Measurements from ENCODE around the gene QPCT.
"Not testable (repeated sequence)": the region's sequence is repeated elsewhere in the genome, so short reads cannot be mapped to it uniquely, and the experiment has no call there.

QPCT gene

GRCh38 chr2:37361994-37362698 is 17.7 kb downstream of the QPCT start:
- DNase-seq = no peak

DNA sequence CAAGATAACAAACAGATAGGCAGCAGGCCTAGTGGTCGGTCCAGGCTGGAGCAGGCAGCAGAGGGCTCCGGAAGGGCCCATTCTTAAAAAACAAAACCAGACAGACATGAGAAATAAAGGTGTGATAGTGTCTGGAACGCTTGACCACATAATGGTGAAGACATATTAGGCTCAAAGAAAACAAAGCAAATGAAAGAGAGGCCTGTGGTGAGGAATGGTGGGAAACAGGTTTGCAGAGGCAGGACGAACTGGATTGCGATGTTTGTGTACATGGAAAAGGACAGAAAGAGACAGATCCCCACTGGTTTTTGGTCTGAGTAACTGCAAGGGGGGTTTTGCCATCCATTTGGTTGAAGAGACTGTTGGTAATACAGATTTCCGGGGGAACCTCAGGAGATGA is 19.9 kb downstream of the QPCT start:
- no peak for DNase-seq

DNA sequence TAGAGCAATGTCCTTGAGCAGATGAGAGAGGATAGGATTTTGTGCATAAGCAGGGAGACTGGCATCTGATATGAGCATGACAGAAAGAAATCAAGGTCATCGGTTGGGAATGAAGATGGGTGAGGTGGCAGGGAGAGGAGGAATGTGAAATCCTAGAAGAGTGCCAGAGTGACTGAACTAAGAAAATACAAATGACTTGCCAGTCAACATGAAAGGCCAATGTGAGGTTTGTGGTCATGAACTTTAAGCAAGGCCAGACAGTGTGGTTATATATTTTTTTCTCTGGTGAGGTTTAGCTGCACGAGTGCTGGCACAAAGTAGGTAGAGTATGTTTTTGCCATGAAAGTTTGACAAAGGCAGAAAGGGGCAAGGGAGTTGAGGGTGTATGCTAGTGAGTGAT is 21.2 kb downstream of the QPCT start:
- no peak for DNase-seq

DNA sequence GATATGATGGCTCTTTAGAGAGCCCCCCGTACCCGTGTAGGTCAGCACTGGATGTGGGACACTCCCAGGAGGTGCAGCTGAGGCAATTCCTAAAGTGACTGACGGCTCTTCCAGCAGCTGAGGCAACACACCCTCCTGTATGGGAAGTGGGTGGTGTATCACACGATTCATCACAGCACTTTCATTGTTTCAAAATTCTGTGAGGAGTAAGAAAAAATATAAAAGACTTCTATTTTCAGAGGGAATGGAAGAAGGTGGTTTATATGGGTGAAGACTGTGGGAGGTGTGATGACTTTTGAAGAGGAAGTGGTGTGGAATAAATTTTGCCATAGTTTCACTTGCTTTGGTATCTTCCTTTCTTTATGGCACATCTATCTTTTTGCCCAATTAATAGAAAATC is 22.3 kb downstream of the QPCT start:
- DNase-seq = no peak

GRCh38 chr2:37367310-37367709 is 22.9 kb downstream of the QPCT start:
- DNase-seq = no peak

- DNase-seq = no peak
Measured at GRCh38 chr2:37367984-37368383, 23.6 kb downstream of the QPCT start.

DNA sequence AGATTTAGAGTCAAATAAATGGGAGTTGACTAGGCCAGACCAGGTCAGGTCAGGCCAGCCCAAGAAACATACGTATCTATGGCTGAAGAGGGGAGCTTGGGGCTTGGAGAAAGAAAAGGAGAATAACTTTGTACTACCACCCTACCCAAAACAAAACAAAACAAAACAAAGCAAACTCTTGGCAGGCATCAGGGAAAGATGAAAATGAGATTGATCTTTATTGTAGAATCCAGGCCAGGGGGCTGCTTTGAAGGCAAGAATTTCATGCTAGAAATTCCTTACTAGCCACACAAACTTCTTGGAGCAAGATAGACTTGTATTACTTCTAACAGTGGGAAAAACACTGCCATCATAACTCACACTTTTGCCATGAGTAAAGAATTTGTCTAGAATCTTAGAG is 26.2 kb downstream of the QPCT start:
- DNase-seq = no peak

DNA sequence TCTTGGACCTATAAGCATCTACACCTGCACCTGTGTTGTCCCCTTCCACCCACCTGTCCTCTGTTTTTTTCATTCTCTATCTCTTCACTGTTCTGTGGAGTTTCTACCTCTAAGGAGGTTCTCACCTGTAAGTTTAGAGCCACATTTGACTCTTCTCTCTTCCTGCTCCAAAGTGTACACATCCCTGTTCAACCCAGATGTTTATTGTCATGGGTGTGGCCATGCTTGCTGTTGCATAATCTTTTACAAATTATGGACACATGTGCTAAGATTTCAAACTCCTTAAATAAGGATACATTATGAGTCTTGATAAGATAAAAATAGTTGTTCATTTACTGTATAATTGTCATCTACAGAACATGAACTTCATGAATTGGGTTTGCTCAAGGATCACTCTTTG is 27.6 kb downstream of the QPCT start:
- no peak for DNase-seq

DNA sequence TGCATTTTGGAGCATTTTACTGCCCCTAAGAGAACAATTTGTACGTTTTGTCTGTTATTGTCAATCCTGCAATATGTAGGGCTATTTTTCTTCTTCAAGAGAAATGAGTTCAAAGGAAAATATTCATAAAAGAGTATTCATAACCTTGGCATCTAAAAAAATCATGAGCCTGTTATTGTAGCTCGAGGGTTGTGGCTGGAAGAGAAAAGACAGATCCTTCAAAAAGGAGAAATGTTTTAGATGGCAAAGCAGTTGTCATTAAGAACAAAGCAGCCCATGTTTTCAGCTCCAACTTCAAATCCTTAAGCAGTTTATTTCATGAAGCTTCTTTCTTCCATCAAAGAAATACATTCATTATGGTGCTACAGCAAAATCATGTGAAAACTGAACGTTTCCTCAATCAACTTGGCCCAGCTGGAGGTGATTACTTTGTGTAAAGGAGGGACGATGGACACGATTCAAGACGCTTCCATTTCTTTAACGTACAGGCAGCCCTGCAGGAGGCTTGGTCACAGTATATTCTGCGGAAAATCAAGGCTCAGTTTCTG is 31.4 kb downstream of the QPCT start:
- DNase-seq = no peak

DNA sequence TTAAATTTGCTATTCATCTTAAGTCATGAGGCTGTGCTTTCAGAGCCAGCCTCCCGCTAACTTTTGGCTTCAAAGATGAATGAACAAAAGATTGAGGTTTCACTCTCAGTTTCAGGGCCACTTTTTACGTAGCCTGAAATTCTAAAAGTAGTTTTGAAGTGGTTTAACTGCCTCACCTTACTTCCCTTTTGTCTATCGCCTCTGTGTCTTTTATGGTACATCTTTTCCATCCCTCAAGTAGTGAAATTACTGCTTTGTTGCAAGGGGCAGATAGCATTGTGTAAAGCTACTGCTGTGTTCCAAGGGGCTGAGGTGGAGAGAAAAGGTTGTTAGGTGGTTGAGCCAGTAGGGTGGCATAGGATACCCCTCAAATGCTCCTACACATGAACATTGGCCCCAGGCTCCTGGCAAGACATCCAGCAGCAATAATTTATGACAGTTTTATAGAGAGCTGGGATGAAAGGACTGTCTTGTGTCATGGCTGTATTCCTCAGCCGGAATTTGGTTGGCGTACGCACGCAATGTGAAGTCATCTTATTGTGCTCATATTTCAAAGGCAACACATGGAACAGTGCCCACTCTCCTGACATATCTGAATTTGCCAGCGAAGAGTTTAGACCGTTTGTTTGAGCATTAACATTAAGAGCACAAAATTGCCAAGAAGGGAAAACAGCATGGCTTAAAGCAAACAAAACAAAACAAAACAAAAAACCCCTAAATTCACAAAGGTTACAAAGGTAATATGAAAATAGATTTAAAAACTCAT is 32.2 kb downstream of the QPCT start:
- no peak for DNase-seq

GRCh38 chr2:37377187-37377532 is 32.7 kb downstream of the QPCT start:
- no peak for DNase-seq

GRCh38 chr2:37378411-37378810 is 34.0 kb downstream of the QPCT start:
- no peak for DNase-seq

DNA sequence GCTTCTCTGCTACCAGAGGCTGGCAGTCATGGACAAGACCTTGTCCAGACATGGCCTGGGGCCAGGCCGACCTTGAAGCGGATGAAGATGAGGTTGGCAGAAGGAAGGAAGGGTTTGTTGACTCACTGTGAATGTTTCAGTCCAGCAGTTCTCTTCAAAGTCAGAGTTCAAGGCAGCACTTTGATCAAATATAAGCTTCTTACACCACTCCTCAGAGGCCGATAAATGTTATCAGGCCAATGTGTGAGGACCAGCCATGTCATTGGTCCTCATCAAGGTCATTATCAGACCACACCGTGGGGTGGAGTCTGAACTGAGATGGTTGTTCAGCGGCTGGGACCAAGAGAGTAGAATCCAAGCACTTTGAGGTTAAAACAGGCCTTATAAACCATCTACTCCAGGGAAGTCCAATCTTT is 35.5 kb downstream of the QPCT start:
- no peak for DNase-seq

DNA sequence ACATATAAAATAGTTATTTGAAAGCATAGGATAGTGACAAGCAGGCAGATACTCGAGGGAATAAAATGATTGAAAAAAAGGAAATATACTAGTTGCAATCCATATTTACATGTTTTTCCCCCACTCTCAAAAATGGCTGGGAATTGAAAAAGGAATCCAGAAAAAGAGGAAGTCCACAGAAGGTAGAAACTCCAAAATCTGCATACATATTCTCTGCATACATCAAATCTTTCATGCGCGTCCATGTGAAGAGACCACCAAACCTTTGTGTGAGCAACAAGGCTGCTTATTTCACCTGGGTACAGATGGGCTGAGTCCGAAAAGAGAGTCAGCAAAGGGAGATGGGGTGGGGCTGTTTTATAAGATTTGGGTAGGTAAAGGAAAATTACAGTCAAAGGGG is 36.4 kb downstream of the QPCT start:
- DNase-seq = not testable (repeated sequence)

- not testable (repeated sequence) for DNase-seq
Measured at GRCh38 chr2:37384261-37384660, 39.8 kb downstream of the QPCT start.

GRCh38 chr2:37387148-37387835 is 42.9 kb downstream of the QPCT start:
- DNase-seq = peak; percentile 11

- DNase-seq = no peak
Measured at GRCh38 chr2:37388074-37388473, 43.6 kb downstream of the QPCT start.

- no peak for DNase-seq
Measured at GRCh38 chr2:37389395-37389794, 45.0 kb downstream of the QPCT start.

DNA sequence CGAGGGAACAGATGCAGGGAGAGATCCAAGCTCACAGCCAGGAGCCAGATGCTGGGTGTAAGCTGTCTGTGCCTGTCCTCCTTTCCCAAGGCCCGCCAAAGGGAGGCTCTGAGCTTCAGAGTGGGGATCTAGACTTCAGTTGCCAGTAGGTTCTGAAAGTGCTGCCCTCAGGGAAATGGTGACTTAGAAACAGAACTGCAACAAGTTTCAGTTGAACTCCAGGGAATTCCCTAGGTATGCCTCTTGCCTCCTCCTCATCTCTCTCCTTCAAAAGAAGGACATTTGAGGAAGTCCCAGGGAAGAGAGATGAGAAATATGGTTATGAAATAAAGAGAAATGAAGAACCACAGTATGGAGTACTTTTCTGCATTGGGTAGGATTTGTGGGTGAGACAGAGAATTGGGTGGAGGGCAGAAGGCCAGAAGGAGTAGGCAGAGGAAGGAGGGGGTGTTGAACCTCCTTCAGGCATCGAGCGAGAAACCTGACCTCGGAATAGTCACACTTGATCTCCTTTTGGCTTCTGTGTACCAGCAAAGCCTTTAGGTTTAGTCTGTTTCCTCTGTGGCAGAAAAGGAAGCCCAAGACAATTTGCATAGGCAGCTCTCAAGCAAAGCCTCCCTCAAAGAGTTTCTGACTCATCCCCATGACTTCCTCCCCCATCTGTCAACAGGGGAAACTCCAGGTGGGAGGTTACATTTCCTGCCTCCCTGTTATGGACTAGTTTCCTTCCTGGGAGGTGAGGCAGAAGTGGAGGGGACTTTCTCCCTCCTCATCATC is 45.7 kb downstream of the QPCT start:
- DNase-seq = peak; percentile 34

GRCh38 chr2:37390777-37391176 is 46.3 kb downstream of the QPCT start:
- no peak for DNase-seq

DNA sequence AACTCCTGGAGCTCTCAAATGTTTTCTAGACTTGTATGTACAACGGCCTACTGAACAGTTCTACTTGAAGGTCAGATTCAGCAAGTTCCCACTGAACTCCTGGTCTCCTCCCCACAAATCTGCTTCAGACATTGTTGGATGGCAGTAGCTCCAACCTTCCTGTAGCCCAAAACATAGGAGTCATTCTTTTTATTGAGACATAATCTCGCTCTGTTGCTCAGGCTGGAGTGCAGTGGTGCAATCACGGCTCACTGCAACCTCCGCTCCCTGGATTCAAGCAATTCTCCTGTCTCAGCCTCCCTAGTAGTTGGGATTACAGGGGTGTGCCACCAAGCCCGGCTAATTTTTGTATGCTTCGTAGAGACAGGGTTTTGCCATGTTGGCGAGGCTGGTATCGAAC is 47.3 kb downstream of the QPCT start:
- DNase-seq = no peak

- no peak for DNase-seq
Measured at GRCh38 chr2:37392428-37392827, 48.0 kb downstream of the QPCT start.

DNA sequence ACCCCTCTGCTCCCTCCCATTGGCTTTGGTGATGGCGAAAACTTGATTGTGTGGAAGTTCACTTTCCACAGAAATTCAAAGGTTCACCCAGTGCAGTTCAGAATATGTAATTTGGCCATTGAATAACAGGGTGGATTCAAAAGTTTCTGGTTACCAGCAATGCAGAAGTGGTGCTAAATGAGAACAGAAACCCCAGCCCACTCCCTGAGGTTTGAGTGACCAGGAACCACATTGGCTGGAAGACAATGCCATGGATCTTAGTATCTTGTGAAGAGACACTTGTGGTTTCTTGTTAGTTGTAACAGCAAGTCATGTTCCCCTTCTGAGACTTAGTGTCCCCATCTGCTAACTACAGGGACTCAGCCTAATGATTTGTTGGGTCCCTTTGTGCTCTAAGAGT is 49.8 kb downstream of the QPCT start:
- DNase-seq = no peak
